ENCODE data around the gene FRAS1. TPM values are rescaled to one million over a fixed set of nuclear protein-coding genes. Genes with fewer than 3 reads are reported as not detected.

The FRAS1 gene
- polyA plus RNA-seq, 2 of the 4 experiments (the other 2 are of a cell fraction), result 2.3 to 5.8 TPM

- POLR2A ChIA-PET, result no interaction called here
- CTCF ChIA-PET, result no interaction called here
- 74% methylated on average over 3 of the region's 3 CpGs for WGBS (ENCODE audit: missing lambda C conversion rate)
- H3K9me3 ChIP-seq, result no peaks in the 10 kb centered on the region
- no peaks in the 10 kb centered on the region for H3K4me1 ChIP-seq
- TF ChIP-seq NR3C1 (IDR thresholded peaks at IDR 0.05) (no peak), ZSCAN20 (CRISPR knock-in tag; IDR thresholded peaks at IDR 0.05) (no peak), ATOH8 (CRISPR knock-in tag; IDR thresholded peaks at IDR 0.05; ENCODE audit: low read depth) (no peak), NFE2L2 (conservative IDR thresholded peaks at IDR 0.05; ENCODE audit: low read length) (no peak), KDM5A (IDR thresholded peaks at IDR 0.05) (no peak), HOXB13 (CRISPR knock-in tag; IDR thresholded peaks at IDR 0.05; ENCODE audit: low read depth) (no peak), USF2 (IDR thresholded peaks at IDR 0.05) (no peak), HOXA7 (CRISPR knock-in tag; IDR thresholded peaks at IDR 0.05) (no peak), EP300 (IDR thresholded peaks at IDR 0.05) (no peak), KDM1A (IDR thresholded peaks at IDR 0.05; ENCODE audit: low read depth) (no peak), MAFK (IDR thresholded peaks at IDR 0.05; ENCODE audit: partially characterized antibody) (no peak), NPAS2 (CRISPR knock-in tag; IDR thresholded peaks at IDR 0.05; ENCODE audit: borderline replicate concordance) (no peak), POLR2AphosphoS2 (conservative IDR thresholded peaks at IDR 0.05; ENCODE audit: low read length) (no peak)
- no peak overlapping the region for H3K4me2 ChIP-seq
- no peak overlapping the region for H3K27ac ChIP-seq
- H3K4me3 ChIP-seq, result no peak overlapping the region
- DNase-seq (ENCODE audit: low read depth in 1 of 2, low spot score in 1 of 2) (no peak), FAIRE-seq (no peak), ATAC-seq (no peak)
These were observed 286.6 kb downstream of the FRAS1 start for GRCh38 chr4:78343682-78344081.

- CTCF ChIA-PET, result no interaction called here
- no peak for DNase-seq (ENCODE audit: low read depth in 1 of 2, low spot score in 1 of 2)
- TF ChIP-seq HOXA7 (CRISPR knock-in tag; IDR thresholded peaks at IDR 0.05) (no peak), NFE2L2 (conservative IDR thresholded peaks at IDR 0.05; ENCODE audit: low read length) (no peak), REST (IDR thresholded peaks at IDR 0.05) (no peak), POLR2A (IDR thresholded peaks at IDR 0.05; ENCODE audit: low read length) (no peak), TP53 (CRISPR knock-in tag; IDR thresholded peaks at IDR 0.05) (no peak), HMGXB4 (CRISPR knock-in tag; IDR thresholded peaks at IDR 0.05; ENCODE audit: borderline replicate concordance) (no peak), ZC3H11A (IDR thresholded peaks at IDR 0.05) (no peak), HOXB13 (CRISPR knock-in tag; IDR thresholded peaks at IDR 0.05; ENCODE audit: low read depth) (no peak), TFCP2L1 (CRISPR knock-in tag; IDR thresholded peaks at IDR 0.05) (no peak), RCOR1 (IDR thresholded peaks at IDR 0.05; ENCODE audit: low read depth, low read length) (no peak), POLR2AphosphoS2 (conservative IDR thresholded peaks at IDR 0.05; ENCODE audit: low read length) (no peak), EP300 (IDR thresholded peaks at IDR 0.05) (no peak), ZNF302 (CRISPR knock-in tag; IDR thresholded peaks at IDR 0.05) (no peak), KDM5A (IDR thresholded peaks at IDR 0.05) (no peak)
These were observed 288.1 kb downstream of the FRAS1 start for GRCh38 chr4:78345237-78345636.

More at GRCh38 chr4:78345237-78345636, 288.1 kb downstream of the FRAS1 start:
- no peak for ATAC-seq
- POLR2A ChIA-PET, result no interaction called here
- H3K4me1 ChIP-seq, result no peaks in the 10 kb centered on the region
- H3K27ac ChIP-seq, result no peak overlapping the region
- WGBS (ENCODE audit: missing lambda C conversion rate), result 57% methylated on average over 2 of the region's 2 CpGs
- H3K9me3 ChIP-seq, result no peaks in the 10 kb centered on the region
- H3K4me3 ChIP-seq, result no peak overlapping the region
- FAIRE-seq, result no peak
- no peak overlapping the region for H3K4me2 ChIP-seq
